NB4 (cell line): ENCODE results near the gene SLC9A3.
"Not testable (repeated sequence)": the region's sequence is repeated elsewhere in the genome, so short reads cannot be mapped to it uniquely, and the experiment has no call there.

Source experiments
- DNase-seq: peaks from one replicate; pipeline ENCODE4 v3.0.0; 2010; ENCODE audit warnings: low read depth
- H3K4me3 ChIP-seq: one replicate; pipeline ENCODE4 v1.5.1; 2011; ENCODE audit warnings: mild to moderate bottlenecking, low read depth, low read length, moderate library complexity
- CTCF ChIP-seq: IDR thresholded peaks from one replicate; pipeline ENCODE4 v1.5.1; 2012; ENCODE audit warnings: low read depth, low read length
- MAX ChIP-seq: IDR thresholded peaks from 2 replicates; pipeline ENCODE4 v1.6.1; 2011; ENCODE audit warnings: low read depth, low read length
- MYC ChIP-seq: IDR thresholded peaks from 2 replicates; pipeline ENCODE4 v1.6.1; 2011; ENCODE audit warnings: low read depth, low read length
- POLR2A ChIP-seq: IDR thresholded peaks from 2 replicates; pipeline ENCODE4 v1.6.1; 2011; ENCODE audit warnings: mild to moderate bottlenecking; ENCODE audit not compliant: insufficient read length; ENCODE audit errors: extremely low read depth

SLC9A3 gene

GRCh38 chr5:558326-558725 lies 34.1 kb upstream of the SLC9A3 start:
- no peak overlapping the region for H3K4me3 ChIP-seq
- DNase-seq = no peak
- no peak for TF ChIP-seq MYC
- TF ChIP-seq POLR2A = no peak
- no peak for TF ChIP-seq MAX
- no peak for TF ChIP-seq CTCF

- not testable (repeated sequence) for DNase-seq
Observed at GRCh38 chr5:557917-558316, 33.7 kb upstream of the SLC9A3 start.

DNA sequence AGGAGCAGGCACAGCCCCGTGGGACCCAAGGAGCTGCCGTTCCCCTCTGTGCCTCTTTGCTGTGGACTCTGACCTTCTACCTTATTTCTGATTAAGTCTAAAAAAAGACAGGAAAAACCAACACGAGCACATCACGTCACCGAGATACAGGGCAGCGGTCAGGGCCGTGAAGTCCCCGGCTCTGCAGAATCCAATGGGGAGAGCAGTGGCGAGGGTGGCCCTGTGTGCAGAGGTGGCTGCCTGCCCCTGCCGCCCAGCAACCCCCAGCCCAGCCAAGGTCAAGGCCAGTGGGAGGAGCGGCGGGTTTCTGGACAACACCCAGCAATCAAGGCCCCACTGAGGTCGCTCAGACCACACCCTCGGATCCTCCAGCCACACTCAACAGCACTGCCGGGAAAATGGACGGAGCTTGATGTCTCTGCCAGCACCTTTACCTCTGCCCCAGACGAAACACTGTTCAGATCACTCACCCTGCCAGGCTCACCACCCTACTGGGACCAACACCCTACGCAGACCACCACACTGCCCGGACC lies 32.7 kb upstream of the SLC9A3 start:
- no peak for TF ChIP-seq MYC
- H3K4me3 ChIP-seq = no peak overlapping the region
- DNase-seq = no peak

More at GRCh38 chr5:557917-558316, 33.7 kb upstream of the SLC9A3 start:
- H3K4me3 ChIP-seq = not testable (repeated sequence)

DNA sequence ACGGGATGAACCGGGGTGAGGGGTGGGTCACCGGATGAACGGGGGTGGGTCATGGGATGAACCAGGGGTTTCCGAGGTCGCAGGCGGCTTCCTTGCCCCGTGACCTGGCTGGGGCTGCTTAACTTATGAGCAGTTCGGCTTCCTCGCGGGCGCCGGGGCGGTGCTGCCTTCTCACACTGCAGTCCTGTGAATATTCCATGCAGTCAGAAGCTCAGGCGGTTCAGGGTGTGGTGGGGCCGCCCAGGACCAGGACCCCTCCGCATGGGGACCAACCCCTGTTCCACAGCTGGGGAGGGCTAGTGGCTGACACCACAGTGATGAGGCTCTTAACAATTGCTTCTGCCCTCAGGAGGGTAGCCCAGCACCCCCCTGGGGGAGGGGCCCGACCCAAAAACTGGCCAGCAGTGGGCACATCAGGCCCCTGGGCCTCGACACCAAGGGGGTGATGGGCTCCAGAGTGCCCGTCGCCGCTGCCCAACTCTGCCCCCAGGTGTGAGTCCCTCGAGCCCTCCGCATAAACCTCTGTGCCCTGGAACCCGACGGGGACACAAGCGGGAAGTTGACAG lies 30.9 kb upstream of the SLC9A3 start:
- DNase-seq = no peak
- no peak overlapping the region for H3K4me3 ChIP-seq
- TF ChIP-seq MYC = no peak
- no peak for TF ChIP-seq POLR2A
- TF ChIP-seq CTCF = no peak
- no peak for TF ChIP-seq MAX

- no peak for TF ChIP-seq CTCF
- no peak overlapping the region for H3K4me3 ChIP-seq
- DNase-seq = no peak
Observed at GRCh38 chr5:554284-554988, 30.2 kb upstream of the SLC9A3 start.

DNA sequence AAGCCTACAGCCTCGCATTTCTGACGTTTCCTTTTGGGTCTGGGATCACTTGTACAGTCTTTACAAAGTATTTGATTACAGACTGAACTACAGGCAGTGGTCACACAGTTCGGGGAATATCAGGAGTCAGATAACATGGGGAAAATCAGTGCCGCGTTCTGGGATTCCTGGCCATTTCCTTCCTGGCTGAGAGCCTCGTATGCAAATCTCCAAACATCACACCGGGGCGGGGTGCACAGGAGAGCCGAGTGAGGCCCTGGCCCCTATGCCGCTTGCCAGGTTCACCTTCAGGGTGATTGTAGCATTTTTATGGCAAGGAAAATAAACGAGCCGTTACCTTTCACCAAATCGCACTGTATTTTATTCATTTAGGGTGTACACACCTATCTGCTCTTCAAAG lies 29.6 kb upstream of the SLC9A3 start:
- DNase-seq = no peak
- no peak for TF ChIP-seq CTCF
- TF ChIP-seq POLR2A = no peak
- TF ChIP-seq MAX = no peak
- TF ChIP-seq MYC = no peak

GRCh38 chr5:551406-551805 lies 27.2 kb upstream of the SLC9A3 start:
- no peak overlapping the region for H3K4me3 ChIP-seq
- TF ChIP-seq CTCF = no peak
- no peak for TF ChIP-seq POLR2A
- no peak for TF ChIP-seq MAX
- no peak for TF ChIP-seq MYC
- no peak for DNase-seq

More for the DNA sequence above, 29.6 kb upstream of the SLC9A3 start:
- no peak overlapping the region for H3K4me3 ChIP-seq
